NCI-H1105 treated with DMSO at 0.1 percent for 48 hours (cell line): ENCODE data around the gene SLC8A2.

Experiments
- DNase-seq: peaks from one replicate; lab custom pipeline; 2025; lab: John Stamatoyannopoulos, UW

The SLC8A2 gene

DNA sequence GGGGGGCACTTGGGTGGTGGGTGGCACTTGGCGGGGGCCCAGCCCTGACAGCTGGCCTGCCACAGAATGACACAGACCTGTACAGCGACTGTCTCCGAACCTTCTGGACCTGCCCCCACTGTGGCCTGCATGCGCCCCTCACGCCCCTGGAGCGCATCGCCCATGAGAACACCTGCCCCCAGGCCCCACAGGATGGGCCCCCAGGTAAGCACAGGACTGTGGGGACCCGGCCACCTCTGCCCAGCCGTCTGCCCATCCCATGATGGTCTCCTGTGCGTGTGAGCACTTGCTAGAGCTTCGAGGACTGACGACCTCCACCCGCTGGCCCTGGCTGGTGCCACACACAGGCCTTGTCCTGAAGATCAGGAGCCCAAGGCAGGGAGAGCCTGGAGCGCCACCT lies 90.6 kb downstream of the SLC8A2 start:
- DNase-seq, result no peak

DNA sequence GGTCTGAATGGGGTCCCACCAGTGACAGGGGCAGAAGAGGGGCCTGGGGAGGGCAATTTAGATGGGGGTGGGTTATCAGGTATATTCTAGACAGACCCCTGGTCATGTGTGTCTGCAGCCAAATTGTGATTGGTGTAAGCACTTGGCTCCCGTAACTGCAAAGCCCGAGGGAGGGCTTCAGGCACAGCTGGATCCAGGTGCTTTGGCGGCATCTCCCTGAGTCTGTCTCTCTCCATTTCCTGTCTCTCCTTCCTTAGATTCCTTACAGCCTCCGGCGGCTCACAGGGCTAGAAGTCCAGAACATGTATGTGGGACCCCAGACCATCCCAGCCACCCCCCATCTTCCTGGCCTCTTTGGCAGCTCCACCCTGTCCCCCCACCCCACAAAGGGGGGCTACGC lies 91.1 kb downstream of the SLC8A2 start:
- no peak for DNase-seq

DNA sequence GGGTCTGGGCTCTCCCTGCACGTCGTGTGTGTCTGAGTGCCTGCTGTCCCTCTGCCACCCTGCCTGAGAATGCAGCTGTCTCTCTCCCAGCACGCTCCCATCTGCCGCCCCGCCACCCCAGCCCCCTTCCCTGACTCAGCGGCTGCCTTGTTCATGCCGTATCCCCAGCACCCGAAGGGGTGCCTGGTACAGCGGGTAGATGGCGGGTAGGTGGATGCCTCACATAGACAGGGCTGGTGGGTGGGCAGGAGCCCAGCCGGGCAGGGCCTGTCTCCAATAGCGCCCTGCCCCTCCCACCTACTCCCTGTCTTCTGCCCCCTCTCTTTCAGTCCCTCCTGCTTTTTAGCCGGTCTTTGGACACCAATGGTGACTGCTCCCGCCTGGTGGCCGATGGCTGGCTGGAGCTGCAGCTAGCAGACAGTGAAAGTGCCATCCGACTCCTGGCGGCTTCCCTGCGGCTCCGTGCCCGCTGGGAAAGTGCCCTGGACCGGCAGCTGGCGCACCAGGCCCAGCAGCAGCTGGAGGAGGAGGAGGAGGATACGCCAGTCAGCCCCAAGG lies 92.2 kb downstream of the SLC8A2 start:
- DNase-seq, result no peak

DNA sequence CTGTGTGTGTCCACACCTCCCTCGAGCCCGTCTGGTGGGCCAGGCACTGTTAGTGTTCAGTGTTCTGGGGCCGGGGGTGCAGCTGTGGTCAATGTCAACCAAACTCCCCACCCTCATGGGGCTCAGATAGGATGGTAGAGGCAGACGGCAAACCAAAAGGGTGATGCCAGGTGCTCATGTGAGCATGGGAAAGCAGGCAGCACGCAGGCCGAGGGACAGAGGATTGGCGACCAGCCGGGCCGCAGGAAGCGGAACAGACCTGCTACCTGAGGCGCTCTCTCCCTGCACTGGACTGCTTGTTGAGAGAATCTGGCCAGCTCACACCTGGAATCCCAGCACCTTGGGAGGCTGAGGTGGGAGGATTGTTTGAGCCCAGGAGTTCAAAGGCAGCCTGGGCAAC lies 93.4 kb downstream of the SLC8A2 start:
- DNase-seq, result no peak
